GM13976 (cell line): ENCODE results near the gene NLE1.

Experiments used
- DNase-seq: peaks from one replicate; pipeline ENCODE4 v3.0.0; 2012; ENCODE audit warnings: low spot score
- in situ Hi-C: fragments of 300-500 bp; cut with MboI; formaldehyde crosslinking; loops from one replicate; pipeline ENCODE4 v1.12.0; 2022; ENCODE audit warnings: low sequenced_read_pairs, mixed read lengths, inconsistent platforms; ENCODE audit not compliant: unreplicated experiment
- TF ChIP-seq, protein P1 (sequence below): IDR thresholded peaks from 2 replicates; pipeline ENCODE4 v1.5.1; 2012; ENCODE audit warnings: borderline replicate concordance, mild to moderate bottlenecking; ENCODE audit not compliant: insufficient read depth; ENCODE audit errors: extremely low read depth, missing control alignments, control extremely low read depth

NLE1 gene

DNA sequence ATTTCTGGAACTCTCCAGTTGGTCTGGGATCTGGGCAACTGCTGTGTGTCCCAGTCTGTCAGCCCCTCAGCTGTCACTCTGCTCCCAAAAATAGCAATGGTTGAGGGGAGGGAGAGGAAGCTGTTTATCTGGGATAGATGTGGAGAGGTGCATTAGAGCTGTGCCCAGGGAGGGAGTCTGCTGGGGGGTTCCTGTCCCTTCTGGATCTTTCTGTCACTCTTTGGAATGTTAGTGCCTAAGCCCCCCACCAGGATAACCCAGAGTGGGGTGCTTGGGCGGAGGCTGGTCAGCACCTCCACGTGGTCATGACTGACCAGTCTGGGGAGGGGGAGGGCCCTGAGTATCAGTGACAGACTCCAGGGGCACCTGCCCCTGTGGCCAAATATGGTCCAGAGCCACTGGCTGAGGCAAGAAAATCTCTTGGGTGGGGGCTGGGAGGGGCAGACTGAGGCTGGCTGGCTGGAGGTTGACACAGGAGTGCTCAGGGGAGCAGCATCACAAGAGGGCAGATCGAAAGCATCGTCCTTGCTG lies 5.3 kb upstream of the NLE1 start, which contains the start of gene UNC45B:
UNC45B (plus strand) TSS at position 443 of the 531 bp plus-strand sequence. CDS start 447 bp downstream, outside the sequence.
- TF ChIP-seq, protein P1, sequence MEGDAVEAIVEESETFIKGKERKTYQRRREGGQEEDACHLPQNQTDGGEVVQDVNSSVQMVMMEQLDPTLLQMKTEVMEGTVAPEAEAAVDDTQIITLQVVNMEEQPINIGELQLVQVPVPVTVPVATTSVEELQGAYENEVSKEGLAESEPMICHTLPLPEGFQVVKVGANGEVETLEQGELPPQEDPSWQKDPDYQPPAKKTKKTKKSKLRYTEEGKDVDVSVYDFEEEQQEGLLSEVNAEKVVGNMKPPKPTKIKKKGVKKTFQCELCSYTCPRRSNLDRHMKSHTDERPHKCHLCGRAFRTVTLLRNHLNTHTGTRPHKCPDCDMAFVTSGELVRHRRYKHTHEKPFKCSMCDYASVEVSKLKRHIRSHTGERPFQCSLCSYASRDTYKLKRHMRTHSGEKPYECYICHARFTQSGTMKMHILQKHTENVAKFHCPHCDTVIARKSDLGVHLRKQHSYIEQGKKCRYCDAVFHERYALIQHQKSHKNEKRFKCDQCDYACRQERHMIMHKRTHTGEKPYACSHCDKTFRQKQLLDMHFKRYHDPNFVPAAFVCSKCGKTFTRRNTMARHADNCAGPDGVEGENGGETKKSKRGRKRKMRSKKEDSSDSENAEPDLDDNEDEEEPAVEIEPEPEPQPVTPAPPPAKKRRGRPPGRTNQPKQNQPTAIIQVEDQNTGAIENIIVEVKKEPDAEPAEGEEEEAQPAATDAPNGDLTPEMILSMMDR: no peak
- in situ Hi-C loops: no loop called here
- DNase-seq: no peak

DNA sequence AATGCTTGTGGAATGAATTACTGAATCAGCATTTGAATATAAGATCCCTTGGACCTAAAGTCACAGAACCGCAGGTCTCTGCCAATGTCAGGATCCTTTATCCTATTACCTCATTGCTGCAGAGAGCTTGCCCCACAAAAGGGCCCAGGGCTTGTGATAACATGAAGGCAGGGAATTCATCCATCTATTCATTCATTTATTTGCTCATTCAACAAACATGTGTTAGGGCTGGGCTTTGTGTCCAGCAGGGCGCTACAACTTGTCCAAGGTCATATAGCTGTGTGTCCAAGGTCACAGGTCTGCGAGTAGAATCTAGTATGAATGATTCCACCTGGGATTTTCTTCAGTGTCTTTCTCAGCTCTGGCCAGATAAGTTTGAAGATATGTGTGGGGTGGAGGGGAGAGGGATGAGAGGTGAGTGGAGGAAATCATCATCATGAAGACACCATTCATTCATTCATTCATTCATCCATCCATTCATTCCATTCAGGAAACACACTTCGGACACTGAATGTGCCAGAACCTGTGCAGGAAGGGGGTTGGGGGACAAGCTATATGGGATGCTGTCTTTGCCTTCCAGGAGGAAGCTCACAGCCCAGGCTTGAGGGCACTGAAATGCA lies 4.2 kb upstream of the NLE1 start:
- DNase-seq: no peak
- in situ Hi-C loops: no loop called here
- TF ChIP-seq, protein P1: no peak

DNA sequence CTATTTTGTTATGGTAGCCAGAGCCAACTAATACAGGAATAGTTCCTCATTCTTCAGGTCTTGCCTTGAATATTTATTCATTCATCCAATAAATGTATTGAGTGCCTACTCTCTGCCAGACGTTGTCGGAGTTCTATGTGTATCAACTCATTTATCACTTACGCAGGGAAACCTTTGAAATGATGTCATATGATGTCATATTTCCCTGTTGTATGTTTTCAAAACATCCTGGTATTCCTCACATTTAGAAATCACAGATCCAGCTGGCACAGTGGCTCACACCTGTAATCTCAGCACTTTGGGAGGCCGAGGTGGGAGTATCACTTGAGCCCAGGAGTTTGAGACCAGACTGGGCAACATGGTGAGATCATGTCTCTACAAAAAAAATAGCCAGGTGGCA lies 2.7 kb upstream of the NLE1 start:
- in situ Hi-C loops: no loop called here
- no peak for DNase-seq

DNA sequence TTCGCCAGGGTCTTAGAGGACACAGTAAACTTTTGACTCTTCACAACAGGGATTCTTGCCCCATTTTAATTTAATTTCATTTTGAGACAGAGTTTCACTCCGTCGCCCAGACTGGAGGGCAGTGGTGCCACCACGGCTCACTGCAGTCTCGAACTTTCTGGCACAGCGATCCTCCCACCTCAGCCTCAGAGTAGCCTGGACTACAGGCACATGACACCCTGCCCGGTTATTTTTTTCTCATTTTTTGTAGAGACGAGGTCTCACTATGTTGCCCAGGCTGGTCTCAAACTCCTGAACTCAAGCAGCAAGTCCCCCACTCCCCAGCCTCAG lies 329 bp upstream of the NLE1 start:
- in situ Hi-C loops: no loop called here
- no peak for DNase-seq
- TF ChIP-seq, protein P1: no peak

More for the DNA sequence above, 2.7 kb upstream of the NLE1 start:
- TF ChIP-seq, protein P1: no peak

DNA sequence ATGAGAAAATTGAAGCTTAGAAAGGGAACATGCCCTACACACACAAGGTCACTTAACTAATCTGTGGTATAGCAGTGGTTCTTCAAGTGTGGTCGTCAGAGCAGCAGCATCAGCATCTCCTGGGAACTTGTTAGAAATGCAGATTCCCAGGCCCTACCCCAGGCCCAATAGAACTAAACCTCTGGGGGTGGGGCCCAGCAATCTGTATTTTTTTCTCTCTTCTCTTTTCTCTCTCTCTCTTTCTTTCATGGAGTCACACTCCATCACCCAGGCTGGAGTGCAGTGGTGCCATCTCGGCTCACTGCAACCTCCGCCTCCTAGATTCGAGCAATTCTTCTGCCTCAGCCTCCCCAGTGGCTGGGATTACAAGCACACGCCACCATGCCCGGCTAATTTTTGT lies 3.9 kb downstream of the NLE1 start:
- in situ Hi-C loops: no loop called here
- TF ChIP-seq, protein P1: no peak

DNA sequence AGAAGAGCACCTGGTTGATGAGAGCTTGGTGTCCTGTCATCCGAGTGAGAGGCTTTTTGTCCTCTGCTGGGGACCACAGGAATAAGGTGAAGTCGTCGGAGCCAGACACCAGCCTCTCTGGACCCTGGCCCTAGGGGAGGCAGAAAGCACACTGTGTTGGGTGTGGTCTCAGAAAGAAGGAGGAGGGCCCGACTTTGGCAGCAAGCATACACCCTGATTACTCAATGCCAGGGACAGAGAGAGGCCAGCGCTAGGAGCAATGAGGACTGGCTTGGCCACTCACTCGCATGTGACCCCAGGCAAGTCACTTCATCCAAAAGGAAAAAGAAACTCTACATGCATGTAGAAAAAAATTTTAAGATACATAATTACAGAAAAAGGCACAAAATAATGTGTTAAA lies 6.8 kb downstream of the NLE1 start:
- no peak for DNase-seq
- in situ Hi-C loops: no loop called here
- TF ChIP-seq, protein P1: no peak

More for the DNA sequence above, 3.9 kb downstream of the NLE1 start:
- no peak for DNase-seq
